ENCODE data around the gene FHIT. TPM values are rescaled to one million over a fixed set of nuclear protein-coding genes. Genes with fewer than 3 reads are reported as not detected.

Gene FHIT
- total RNA-seq, 1 experiment from 2014 or later: 3.6 TPM

- ATAC-seq: no peak
- no peaks in the 10 kb centered on the region for H4K20me1 ChIP-seq (ENCODE audit: low read length)
- ChIA-PET POLR2A (ENCODE audit: unreplicated experiment) (no interaction called here), CTCF (no interaction called here)
- H3F3A ChIP-seq (ENCODE audit: low read length, unreplicated experiment): no peaks in the 10 kb centered on the region
- H3K9ac ChIP-seq (ENCODE audit: low read length): no peak overlapping the region
- TF ChIP-seq EZH2 (IDR thresholded peaks at IDR 0.05; ENCODE audit: low read length, unreplicated experiment) (no peak), CTCF (conservative IDR thresholded peaks at IDR 0.05; ENCODE audit: low read depth, low read length) (no peak), EZH2phosphoT487 (IDR thresholded peaks at IDR 0.05; ENCODE audit: borderline replicate concordance, low read length) (no peak)
- no peak for DNase-seq
- H3K36me3 ChIP-seq (ENCODE audit: low read depth, low read length): no peaks in the 10 kb centered on the region
- H3K4me3 ChIP-seq (ENCODE audit: low read length): no peak overlapping the region
- no peaks in the 10 kb centered on the region for H3K9me2 ChIP-seq (replicated peaks; ENCODE audit: low read length)
- H3K79me2 ChIP-seq (ENCODE audit: low read length): no peaks in the 10 kb centered on the region
- no peak overlapping the region for H2AFZ ChIP-seq (ENCODE audit: low read length)
- no peaks in the 10 kb centered on the region for H3K27me3 ChIP-seq (ENCODE audit: low read length)
- intact Hi-C loops (cut with micrococcal nuclease): no loop called here
- no peak overlapping the region for H3K27ac ChIP-seq (ENCODE audit: low read length)
- H3K9me3 ChIP-seq (ENCODE audit: low read length): peaks cover 11% of the 10 kb centered on the region; the same call in 1 of the 2 replicates
- no TSS peak for BruUV-seq (replicated peaks)
- no peak overlapping the region for H3K4me2 ChIP-seq (ENCODE audit: low read length)
- no peaks in the 10 kb centered on the region for H3K4me1 ChIP-seq (ENCODE audit: insufficient read depth, low read length)
Measured at GRCh38 chr3:60986552-60986951, 264.7 kb downstream of the FHIT start.

GRCh38 chr3:60983906-60984305 is 267.3 kb downstream of the FHIT start:
- Histone ChIP-seq H4K20me1 (ENCODE audit: low read length) (no peaks in the 10 kb centered on the region), H3K4me1 (ENCODE audit: insufficient read depth, low read length) (no peaks in the 10 kb centered on the region), H3K4me2 (ENCODE audit: low read length) (no peak overlapping the region), H3K27ac (ENCODE audit: low read length) (no peak overlapping the region), H2AFZ (ENCODE audit: low read length) (no peak overlapping the region), H3K9ac (ENCODE audit: low read length) (no peak overlapping the region), H3K36me3 (ENCODE audit: low read depth, low read length) (no peaks in the 10 kb centered on the region), H3K9me3 (ENCODE audit: low read length) (peaks cover 11% of the 10 kb centered on the region; the same call in 1 of the 2 replicates), H3K79me2 (ENCODE audit: low read length) (no peaks in the 10 kb centered on the region), H3K9me2 (replicated peaks; ENCODE audit: low read length) (no peaks in the 10 kb centered on the region), H3K27me3 (ENCODE audit: low read length) (no peaks in the 10 kb centered on the region), H3F3A (ENCODE audit: low read length, unreplicated experiment) (no peaks in the 10 kb centered on the region), H3K4me3 (ENCODE audit: low read length) (no peak overlapping the region)
- no peak for DNase-seq
- no peak for TF ChIP-seq EZH2phosphoT487 (IDR thresholded peaks at IDR 0.05; ENCODE audit: borderline replicate concordance, low read length)
- TF ChIP-seq EZH2 (IDR thresholded peaks at IDR 0.05; ENCODE audit: low read length, unreplicated experiment): no peak
- no peak for TF ChIP-seq CTCF (conservative IDR thresholded peaks at IDR 0.05; ENCODE audit: low read depth, low read length)
- no TSS peak for BruUV-seq (replicated peaks)
- intact Hi-C loops (cut with micrococcal nuclease): no loop called here
- ChIA-PET POLR2A (ENCODE audit: unreplicated experiment) (no interaction called here), CTCF (no interaction called here)
- ATAC-seq: no peak

- no TSS peak for BruUV-seq (replicated peaks)
Measured at GRCh38 chr3:60980342-60980692, 270.9 kb downstream of the FHIT start.

More at GRCh38 chr3:60980342-60980692, 270.9 kb downstream of the FHIT start:
- H3K9me3 ChIP-seq (ENCODE audit: low read length): no peaks in the 10 kb centered on the region
- ATAC-seq: no peak
- intact Hi-C loops (cut with micrococcal nuclease): no loop called here
- no peaks in the 10 kb centered on the region for H3K79me2 ChIP-seq (ENCODE audit: low read length)
- POLR2A ChIA-PET (ENCODE audit: unreplicated experiment): no interaction called here
- no peak overlapping the region for H3K27ac ChIP-seq (ENCODE audit: low read length)
- no peaks in the 10 kb centered on the region for H3K9me2 ChIP-seq (replicated peaks; ENCODE audit: low read length)
- no peak for TF ChIP-seq EZH2phosphoT487 (IDR thresholded peaks at IDR 0.05; ENCODE audit: borderline replicate concordance, low read length)
- TF ChIP-seq CTCF (conservative IDR thresholded peaks at IDR 0.05; ENCODE audit: low read depth, low read length): no peak
- TF ChIP-seq EZH2 (IDR thresholded peaks at IDR 0.05; ENCODE audit: low read length, unreplicated experiment): no peak
- H2AFZ ChIP-seq (ENCODE audit: low read length): no peak overlapping the region
- CTCF ChIA-PET: no interaction called here
- H3K4me3 ChIP-seq (ENCODE audit: low read length): no peak overlapping the region
- no peaks in the 10 kb centered on the region for H3F3A ChIP-seq (ENCODE audit: low read length, unreplicated experiment)
- no peak overlapping the region for H3K9ac ChIP-seq (ENCODE audit: low read length)
- H3K4me2 ChIP-seq (ENCODE audit: low read length): no peak overlapping the region
- no peaks in the 10 kb centered on the region for H4K20me1 ChIP-seq (ENCODE audit: low read length)
- H3K27me3 ChIP-seq (ENCODE audit: low read length): no peaks in the 10 kb centered on the region
- no peaks in the 10 kb centered on the region for H3K36me3 ChIP-seq (ENCODE audit: low read depth, low read length)
- no peak for DNase-seq
- no peaks in the 10 kb centered on the region for H3K4me1 ChIP-seq (ENCODE audit: insufficient read depth, low read length)

Data from PC-3 (cell line).